NCI-H2196 (cell line): ENCODE data around the gene CLDN4.
"Not testable (repeated sequence)": the region's sequence is repeated elsewhere in the genome, so short reads cannot be mapped to it uniquely, and the experiment has no call there.

Experiments
- DNase-seq: peaks from one replicate; lab custom pipeline; 2025; ENCODE audit not compliant: unreplicated experiment; lab: John Stamatoyannopoulos, UW

Gene CLDN4

GRCh38 chr7:73842067-73842976, 11.5 kb downstream of the CLDN4 start, which contains the start of gene METTL27:
Gene METTL27 (minus strand): TSS chr7:73842516. CDS start chr7:73842140, 376 bp downstream.
- peak; percentile 93 for DNase-seq

GRCh38 chr7:73844131-73844547, 13.3 kb downstream of the CLDN4 start:
- DNase-seq, result no peak

DNA sequence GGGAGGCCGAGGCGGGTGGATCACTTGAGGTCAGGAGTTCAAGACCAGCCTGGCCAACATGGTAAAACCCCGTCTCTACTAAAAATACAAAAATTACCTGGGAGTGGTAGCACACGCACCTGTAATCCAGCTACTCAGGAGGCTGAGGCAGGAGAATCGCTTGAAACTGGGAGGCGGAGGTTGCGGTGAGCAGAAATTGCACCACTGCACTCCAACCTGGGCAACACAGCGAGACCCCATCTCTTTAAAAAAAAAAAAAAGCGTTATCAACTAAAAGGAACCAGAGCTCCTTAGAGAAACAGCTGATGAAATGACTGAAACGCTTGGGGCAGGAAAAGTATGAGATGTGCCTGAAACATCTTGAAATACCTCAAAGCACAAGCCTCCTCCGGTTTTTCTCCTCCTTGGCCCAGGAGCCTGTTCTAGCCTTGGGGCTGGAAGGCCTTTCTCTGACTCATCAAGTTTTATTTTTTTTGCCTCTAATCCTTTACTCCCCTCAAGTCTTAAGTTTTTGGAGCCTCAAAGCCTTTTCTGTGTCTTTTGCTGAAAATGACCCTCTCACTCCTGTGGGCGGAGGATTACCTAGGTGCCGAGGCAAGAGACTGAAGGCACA, 14.2 kb downstream of the CLDN4 start:
- DNase-seq, result no peak

GRCh38 chr7:73845701-73846195, 15.0 kb downstream of the CLDN4 start:
- not testable (repeated sequence) for DNase-seq

- no peak for DNase-seq
Observed at GRCh38 chr7:73847941-73848723, 17.3 kb downstream of the CLDN4 start.

GRCh38 chr7:73850781-73851207, 20.0 kb downstream of the CLDN4 start:
- DNase-seq, result no peak

DNA sequence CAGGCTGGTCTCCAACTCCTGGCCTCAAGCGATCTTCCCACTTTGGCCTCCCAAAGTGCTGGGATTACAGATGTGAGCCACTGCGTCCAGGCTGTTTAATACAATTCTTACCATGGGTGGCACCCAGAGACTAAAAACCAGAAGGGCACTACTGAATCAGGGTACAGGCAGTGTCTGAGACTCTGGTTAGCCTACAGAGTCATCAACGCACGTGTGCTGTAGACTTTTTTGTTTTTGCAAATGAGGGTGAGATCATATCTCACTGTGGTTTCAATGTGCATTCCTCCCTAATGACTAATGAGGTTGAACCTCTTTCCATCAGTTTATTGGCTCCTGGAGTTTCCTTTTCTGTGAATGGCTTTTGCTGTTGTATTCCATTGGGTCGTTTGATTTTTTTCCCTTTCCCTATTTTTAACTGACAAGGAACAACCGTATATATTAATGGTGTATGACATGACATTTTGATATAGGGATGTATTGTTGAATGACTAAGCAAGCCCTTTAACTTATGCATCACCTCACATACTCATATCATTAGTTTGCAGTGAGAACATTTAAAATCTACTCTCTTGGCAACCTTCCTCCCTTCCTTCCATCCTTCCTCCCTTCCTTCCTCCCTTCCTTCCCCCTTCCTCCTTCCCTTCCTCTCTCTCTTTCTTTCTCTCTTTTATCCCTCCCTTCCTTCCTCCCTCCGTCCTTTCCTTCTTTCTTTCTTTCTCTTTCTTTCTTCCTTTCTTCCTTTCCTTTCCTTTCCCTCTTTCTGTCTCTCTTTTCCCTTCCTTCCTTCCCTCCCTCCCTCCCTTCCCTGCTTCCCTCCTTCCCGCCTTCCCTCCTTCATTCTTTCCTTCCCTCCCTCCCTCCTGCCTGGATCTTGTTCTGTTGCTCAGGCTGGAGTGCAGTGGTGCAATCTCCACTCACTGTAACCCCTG, 20.9 kb downstream of the CLDN4 start:
- DNase-seq, result peak; percentile 50

GRCh38 chr7:73852500-73852899, 21.7 kb downstream of the CLDN4 start:
- no peak for DNase-seq

GRCh38 chr7:73856941-73857340, 26.1 kb downstream of the CLDN4 start:
- no peak for DNase-seq

DNA sequence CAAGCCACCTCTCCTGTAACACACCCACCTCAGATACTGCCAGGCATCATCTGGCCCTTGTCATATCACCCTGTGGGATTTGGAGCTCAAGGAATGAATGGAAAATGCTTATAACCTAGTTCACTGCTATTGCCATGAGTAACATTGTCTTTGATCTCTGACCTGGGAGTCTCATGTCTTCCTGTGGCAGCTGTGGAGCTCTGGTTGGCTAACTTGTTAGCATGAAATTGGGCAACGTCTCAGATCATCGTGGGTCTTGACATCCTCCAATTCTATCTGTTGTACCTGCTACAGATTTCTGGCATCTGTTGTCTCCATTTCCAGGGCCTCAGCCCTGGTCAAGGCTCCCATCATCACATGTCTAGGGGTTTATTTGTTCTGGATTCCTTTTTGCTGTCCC, 28.0 kb downstream of the CLDN4 start:
- DNase-seq, result no peak

GRCh38 chr7:73860859-73861258, 30.1 kb downstream of the CLDN4 start, which contains the start of gene TMEM270:
Gene TMEM270 (plus strand): TSS chr7:73861159. CDS start chr7:73861195, 36 bp downstream.
- DNase-seq, result no peak

DNA sequence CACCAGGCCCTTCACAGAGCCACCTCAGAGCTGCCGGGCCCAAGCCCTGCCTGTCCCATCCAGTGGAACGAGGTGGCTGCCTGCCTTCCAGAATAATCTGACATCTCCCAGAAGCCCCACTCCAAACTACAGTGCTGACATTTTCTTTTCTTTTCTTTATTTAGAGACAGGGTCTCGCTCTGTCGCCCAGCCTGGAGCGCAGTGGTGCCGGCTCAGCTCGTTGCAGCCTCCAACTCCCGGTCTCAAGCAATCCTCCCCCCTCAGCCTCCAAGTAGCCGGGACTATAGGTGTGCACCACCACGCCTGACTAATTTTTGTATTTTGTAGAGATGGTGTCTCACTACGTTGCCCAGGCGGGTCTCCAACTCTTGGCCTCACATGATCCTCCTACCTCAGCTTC, 30.5 kb downstream of the CLDN4 start:
- no peak for DNase-seq

DNA sequence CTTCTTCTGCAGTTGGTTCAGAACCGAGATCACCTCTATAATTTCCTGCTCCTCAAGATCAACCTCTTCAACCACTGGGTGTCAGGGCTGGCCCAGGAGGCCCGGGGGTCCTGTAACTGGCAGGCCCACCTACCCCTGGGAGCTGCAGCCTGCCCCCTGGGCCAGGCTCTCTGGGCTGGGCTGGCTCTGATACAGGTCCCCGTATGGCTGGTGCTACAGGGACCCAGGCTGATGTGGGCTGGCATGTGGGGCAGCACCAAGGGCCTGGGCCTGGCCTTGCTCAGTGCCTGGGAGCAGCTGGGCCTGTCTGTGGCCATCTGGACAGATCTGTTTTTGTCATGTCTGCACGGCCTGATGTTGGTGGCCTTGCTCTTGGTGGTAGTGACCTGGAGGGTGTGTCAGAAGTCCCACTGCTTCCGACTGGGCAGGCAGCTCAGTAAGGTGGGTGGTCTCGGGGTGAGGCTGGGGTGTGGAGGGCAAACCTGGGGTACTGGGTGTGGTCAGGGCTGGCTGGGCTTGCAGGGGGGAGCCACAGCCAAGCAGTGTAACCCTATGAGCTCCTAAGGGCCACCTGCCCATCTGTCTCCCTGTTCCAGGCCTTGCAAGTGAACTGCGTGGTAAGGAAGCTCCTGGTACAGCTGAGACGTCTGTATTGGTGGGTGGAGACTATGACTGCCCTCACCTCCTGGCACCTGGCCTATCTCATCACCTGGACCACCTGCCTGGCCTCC, 34.4 kb downstream of the CLDN4 start:
- DNase-seq, result no peak

DNA sequence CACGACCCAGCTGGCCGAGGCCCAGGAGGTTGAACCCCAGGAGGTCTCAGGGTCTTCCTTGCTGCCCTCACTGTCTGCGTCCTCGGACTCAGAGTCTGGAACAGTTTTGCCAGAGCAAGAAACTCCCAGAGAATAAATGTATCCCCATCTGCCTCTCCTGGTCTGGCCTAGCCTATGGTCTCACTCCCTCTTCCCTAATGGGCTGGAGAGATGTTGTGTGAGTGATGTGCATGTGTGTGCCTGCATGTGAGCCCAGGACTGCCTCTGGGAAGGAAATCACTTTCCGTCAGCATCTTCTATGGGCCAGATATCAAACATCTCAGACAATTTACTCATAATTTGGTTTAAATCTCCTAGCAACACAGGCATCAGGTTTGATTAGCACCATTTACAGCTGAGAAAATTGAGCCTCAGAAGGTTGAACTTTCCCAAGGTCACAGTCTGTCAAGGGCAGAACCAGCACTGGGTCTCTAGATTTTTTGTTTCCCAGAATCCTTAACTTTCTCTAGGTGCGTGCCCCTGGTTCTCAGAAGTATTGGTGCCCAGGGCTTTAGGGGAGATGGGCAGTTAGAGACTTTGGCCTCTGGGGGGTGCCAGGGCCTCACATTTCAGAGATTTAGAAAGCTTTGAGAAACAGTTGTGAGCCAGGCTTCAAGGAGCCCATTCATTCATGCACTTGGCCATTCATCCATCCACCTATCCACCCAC, 35.1 kb downstream of the CLDN4 start:
- peak; percentile 40 for DNase-seq

- DNase-seq, result no peak
Observed at GRCh38 chr7:73866446-73866767, 35.6 kb downstream of the CLDN4 start.

- no peak for DNase-seq
Observed at GRCh38 chr7:73869011-73869798, 38.4 kb downstream of the CLDN4 start.

DNA sequence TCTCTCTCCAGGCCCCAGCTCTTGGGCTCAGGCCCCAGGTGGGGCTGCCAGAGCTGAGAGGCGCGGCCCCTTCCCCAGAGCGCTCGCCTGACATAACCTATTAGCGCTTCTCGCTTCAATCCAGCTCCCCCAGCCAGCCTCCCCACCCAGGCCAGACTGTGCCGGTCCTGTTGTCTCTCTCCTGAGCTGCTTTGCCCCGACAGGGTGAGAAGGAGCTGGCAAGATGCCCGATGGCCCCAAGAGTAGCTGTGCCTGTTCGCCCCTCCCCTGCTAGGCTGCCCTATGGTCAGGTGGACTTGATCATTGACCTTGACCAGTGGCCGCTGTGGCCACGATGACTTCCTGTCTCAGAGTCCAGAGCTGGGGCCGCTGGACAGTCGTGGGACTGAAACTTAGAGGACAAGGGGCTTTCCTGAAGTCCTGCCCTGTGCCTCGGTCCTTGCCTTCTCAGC, 39.3 kb downstream of the CLDN4 start:
- no peak for DNase-seq
